SK-N-MC (cell line): ENCODE data around the gene EPN2.
A peak's percentile ranks its signal among the peaks of the same experiment; 100 is the strongest.
"Not testable (repeated sequence)": the region's sequence is repeated elsewhere in the genome, so short reads cannot be mapped to it uniquely, and the experiment has no call there.

Experiments
- DNase-seq: peaks from one replicate; pipeline ENCODE4 v3.0.0-alpha.2; 2011; ENCODE audit warnings: low read depth, low spot score
- H3K27ac ChIP-seq: fragments of 200-600 bp; sonication (generic); 2 replicates; pipeline ENCODE4 v1.5.1; 2016; ENCODE audit warnings: mixed run types
- H3K36me3 ChIP-seq: fragments of 200-600 bp; sonication (generic); 2 replicates; pipeline ENCODE4 v1.6.1; 2017; ENCODE audit warnings: antibody characterized with exemption, low read length, mixed read lengths; ENCODE audit not compliant: insufficient read depth
- H3K4me3 ChIP-seq: fragments of 200-600 bp; sonication (generic); 2 replicates; pipeline ENCODE4 v1.5.1; 2016
- H3K9ac ChIP-seq: fragments of 200-600 bp; sonication (generic); 2 replicates; pipeline ENCODE4 v1.8.0; 2017; ENCODE audit warnings: mixed run types, mixed read lengths; ENCODE audit not compliant: insufficient read length
- H3K9me3 ChIP-seq: fragments of 200-600 bp; sonication (generic); 2 replicates; pipeline ENCODE4 v1.6.1; 2017; ENCODE audit warnings: low read depth, mild to moderate bottlenecking, antibody characterized with exemption, low read length, moderate library complexity, mixed read lengths
- EZH2 ChIP-seq: fragments of 200-600 bp; sonication (generic); IDR thresholded peaks from one replicate; pipeline ENCODE4 v1.6.1; 2017; ENCODE audit warnings: antibody characterized with exemption
- FOXP2 ChIP-seq: optimal IDR thresholded peaks from 2 replicates; pipeline ENCODE3; 2011; ENCODE audit warnings: mild to moderate bottlenecking, moderate library complexity; ENCODE audit not compliant: insufficient read depth; ENCODE audit errors: extremely low read length, control extremely low read depth
- POLR2AphosphoS5 ChIP-seq: IDR thresholded peaks from 2 replicates; pipeline ENCODE4 v1.6.1; 2012; ENCODE audit warnings: mild to moderate bottlenecking, low read depth, low read length, borderline replicate concordance

The EPN2 gene

DNA sequence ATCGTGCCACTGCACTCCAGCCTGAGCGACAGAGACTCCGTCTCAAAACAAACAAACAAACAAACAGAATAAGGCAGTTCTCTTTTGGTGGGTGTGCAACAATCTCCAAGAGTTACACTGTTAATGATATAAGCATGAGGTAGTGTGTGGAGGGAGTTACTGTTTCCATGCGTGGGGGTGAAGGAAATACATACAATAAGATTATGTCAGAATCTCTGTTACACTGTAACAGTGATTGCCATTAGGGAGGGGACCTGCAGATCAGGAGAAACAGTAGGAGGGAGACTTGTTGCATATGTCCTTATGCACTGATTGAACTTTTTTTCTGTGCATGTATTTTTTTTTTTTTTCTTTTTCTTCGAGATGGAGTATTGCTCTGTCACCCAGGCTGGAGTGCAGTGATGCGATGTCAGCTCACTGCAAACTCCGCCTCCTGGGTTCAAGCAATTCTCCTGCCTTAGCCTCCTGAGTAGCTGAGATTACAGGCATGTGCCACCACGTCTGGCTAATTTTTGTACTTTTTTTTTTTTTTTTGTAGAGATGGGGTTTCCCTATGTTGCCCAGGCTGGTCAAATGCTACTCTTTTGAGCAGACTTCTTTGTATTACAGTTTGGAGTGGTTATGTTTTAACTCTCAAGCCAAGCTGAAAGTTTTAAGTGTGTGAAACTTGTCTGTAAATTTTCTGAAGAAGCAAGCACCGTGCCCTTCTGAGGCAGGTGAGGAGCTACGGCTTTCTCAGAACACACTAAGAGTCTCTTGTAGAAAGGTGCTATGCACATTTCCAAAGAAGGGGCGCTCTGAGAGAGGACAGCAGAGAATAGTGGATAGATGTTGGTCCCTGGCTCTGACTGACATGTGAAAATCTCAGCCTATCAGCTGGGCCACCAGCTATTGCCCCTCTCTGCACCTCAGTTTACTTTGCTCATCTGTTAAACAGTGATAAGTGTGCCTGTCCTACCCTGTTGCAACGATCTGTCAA, 10.3 kb upstream of the EPN2 start:
- not testable (repeated sequence) for DNase-seq, H3K9ac ChIP-seq, H3K4me3 ChIP-seq, H3K36me3 ChIP-seq, H3K9me3 ChIP-seq, H3K27ac ChIP-seq

DNA sequence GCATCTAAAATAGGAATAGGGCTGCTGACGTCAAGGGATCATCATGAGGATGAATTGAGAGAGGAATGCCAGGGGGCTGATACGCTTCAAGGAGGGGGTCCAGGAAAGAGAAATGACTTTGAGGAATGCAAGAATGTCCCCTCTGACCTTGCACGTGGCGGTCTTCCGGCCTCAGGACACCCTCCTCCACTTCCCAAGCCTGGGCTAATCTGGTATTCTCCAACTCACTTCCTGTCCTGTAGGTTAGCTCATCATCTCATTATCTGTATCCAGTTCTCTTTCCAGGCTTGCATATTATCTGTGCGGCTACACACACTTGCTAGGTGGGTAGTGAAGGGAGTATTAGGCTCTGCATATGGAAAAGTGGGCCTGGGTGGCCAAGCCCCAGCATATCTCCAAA, 2.5 kb upstream of the EPN2 start:
- H3K27ac ChIP-seq, H3K9ac ChIP-seq, DNase-seq, H3K36me3 ChIP-seq, H3K4me3 ChIP-seq, H3K9me3 ChIP-seq: not testable (repeated sequence)

- not testable (repeated sequence) for DNase-seq, H3K9me3 ChIP-seq, H3K27ac ChIP-seq, H3K9ac ChIP-seq, H3K36me3 ChIP-seq, H3K4me3 ChIP-seq
Observed at GRCh38 chr17:19236351-19237138, 621 bp upstream of the EPN2 start.

DNA sequence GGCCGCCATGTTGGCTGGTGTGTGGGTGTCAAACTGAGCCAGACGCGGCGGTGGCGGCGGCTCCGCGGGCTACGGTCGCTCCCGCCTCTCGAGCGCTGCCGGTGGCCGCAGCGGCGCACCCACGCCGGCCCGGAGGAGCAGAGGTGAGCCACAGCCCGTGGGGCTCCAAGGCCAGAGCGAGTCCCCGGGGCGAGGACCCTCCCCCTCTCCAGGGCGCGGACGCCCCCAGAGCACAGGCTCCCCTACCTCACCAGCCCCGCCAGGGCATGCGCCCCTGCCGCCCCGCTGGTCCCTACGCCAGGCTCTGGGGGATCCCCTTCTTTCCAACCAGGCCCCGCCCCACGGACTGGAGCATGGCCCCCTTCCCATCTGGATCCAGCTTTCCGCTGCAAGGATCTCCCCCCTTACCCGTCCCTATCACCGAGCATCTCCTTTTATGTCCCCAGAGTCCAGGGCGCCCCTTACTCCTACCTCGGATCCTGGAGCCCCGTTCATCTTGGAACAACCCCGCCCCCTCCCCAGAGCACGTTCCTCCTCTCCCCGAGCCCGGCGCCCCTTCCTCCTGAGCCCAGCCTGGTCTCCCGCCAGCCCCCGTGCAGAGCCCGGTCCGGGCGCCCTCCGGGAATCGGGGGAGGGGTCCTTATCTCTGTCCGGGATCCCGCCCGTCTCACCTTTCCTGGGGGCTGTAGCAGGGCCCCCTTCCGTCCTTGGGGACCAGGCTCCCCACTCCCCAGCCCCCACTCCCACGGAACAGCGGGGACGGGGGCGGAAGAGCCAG, 412 bp downstream of the EPN2 start:
- no peak for DNase-seq
- Histone ChIP-seq H3K9ac (peak overlapping the region; percentile 80), H3K36me3 (no peaks in the 10 kb centered on the region), H3K4me3 (peak overlapping the region; percentile 91), H3K9me3 (no peaks in the 10 kb centered on the region), H3K27ac (no peak overlapping the region)
- TF ChIP-seq POLR2AphosphoS5, result no peak
- no peak for TF ChIP-seq FOXP2
- TF ChIP-seq EZH2, result no peak

DNA sequence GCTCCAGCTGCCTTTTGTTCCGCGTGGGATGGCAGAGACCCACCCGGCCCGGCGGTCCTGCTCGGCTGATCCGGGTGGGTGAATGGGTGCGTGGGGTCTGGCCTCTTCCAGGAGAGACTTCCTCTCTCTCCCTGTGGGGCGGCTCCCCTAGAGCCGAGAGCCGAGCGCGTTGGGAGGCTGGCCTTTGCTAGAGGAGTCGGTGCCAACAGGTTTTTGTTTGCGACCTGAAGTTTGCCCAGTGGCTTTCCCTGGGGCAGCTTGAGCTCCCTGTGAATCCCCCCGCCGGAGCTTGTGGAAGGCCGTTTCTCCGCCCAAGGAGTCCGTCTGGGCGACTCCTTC, 970 bp downstream of the EPN2 start:
- H3K36me3 ChIP-seq, result no peaks in the 10 kb centered on the region
- no peak overlapping the region for H3K27ac ChIP-seq
- peak overlapping the region; percentile 80 for H3K9ac ChIP-seq
- no peak for TF ChIP-seq POLR2AphosphoS5
- no peak for TF ChIP-seq FOXP2
- no peak for TF ChIP-seq EZH2
- DNase-seq, result no peak
- no peaks in the 10 kb centered on the region for H3K9me3 ChIP-seq
- H3K4me3 ChIP-seq, result peak overlapping the region; percentile 91

DNA sequence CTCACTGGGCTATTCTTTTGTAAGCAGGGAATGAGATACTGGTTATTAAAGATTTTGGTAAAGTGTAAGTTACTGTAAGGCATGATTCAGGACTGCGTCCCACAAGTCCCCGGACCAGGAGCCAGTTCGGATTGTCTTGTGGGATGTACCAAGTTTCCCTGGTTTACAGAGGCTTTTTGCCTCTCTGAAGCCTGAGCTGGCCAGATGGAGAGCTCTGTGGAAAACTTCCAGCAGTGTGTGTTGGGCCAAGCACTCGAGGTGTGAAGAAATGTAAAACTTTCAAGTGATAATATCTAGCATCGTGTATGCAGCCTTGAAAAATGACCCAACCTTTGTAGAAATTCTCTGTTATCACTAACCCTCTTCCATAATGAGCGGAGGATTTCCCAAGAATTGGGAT, 2.4 kb downstream of the EPN2 start:
- no peak for DNase-seq
- Histone ChIP-seq H3K9ac (no peak overlapping the region), H3K4me3 (no peak overlapping the region), H3K36me3 (no peaks in the 10 kb centered on the region), H3K9me3 (no peaks in the 10 kb centered on the region), H3K27ac (0 out of 2 replicates have a peak overlapping the region, but pooled peaks have one; percentile 19)
- TF ChIP-seq EZH2 (no peak), POLR2AphosphoS5 (no peak), FOXP2 (no peak)

DNA sequence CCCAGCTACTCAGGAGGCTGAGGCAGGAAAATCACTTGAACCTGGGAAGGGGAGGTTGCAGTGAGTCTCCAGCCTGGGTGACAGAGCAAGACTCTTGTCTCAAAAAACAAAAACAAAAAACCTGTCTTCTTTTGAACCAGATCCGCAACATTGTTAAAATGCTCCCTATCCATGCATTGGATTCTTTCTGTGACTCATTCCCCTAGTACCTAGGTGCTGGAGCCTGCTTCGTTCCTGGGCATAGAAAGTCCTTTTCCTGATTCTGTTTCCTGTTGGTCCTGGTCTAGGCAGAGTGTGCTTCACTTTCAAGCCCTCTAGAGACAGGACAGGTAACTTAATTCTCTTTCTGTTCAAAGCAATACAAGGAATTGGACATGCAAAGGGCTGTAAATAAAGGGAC, 5.2 kb downstream of the EPN2 start:
- H3K36me3 ChIP-seq, result no peaks in the 10 kb centered on the region
- TF ChIP-seq POLR2AphosphoS5 (no peak), EZH2 (no peak), FOXP2 (no peak)
- no peak for DNase-seq
- no peaks in the 10 kb centered on the region for H3K9me3 ChIP-seq
- no peak overlapping the region for H3K27ac ChIP-seq
- H3K4me3 ChIP-seq, result no peak overlapping the region
- H3K9ac ChIP-seq, result no peak overlapping the region

DNA sequence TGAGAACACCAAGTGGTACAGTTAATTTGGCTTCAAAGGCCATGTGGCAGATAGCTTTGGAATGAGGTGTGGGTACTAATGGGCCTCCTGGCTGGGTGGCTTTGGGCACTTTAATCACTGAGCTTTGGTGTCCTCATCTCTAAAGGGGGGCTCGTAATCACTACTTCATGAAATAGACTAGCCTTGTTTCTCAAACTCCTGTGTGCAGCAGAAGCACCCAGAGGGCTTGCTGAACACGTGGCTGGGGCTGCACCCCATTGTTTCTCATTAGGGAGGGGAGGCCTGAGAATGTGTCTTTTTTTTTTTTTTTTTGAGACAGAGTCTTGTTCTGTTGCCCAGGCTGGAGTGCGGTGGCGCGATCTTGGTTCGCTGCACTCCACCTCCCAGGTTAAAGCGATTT, 5.8 kb downstream of the EPN2 start:
- H3K27ac ChIP-seq, result no peak overlapping the region
- H3K4me3 ChIP-seq, result no peak overlapping the region
- no peak for DNase-seq
- no peaks in the 10 kb centered on the region for H3K36me3 ChIP-seq
- no peak overlapping the region for H3K9ac ChIP-seq
- TF ChIP-seq EZH2 (no peak), POLR2AphosphoS5 (no peak), FOXP2 (no peak)
- H3K9me3 ChIP-seq, result no peaks in the 10 kb centered on the region
